DND-41 (cell line): ENCODE data around the gene SH3BP2.

Experiments used
- ATAC-seq: fragments of 200-7000 bp; cut with Tn5 transposase; 3 replicates; pipeline ENCODE4 v1.9.1; 2021; ENCODE audit warnings: low read depth; ENCODE audit not compliant: insufficient read depth
- DNase-seq: peaks from one replicate; pipeline ENCODE4 v3.0.0-alpha.2; 2020
- H2AFZ ChIP-seq: 2 replicates; pipeline ENCODE4 v1.6.0; 2012; ENCODE audit warnings: low read depth, low read length
- H3K27ac ChIP-seq: 2 replicates; pipeline ENCODE4 v1.5.1; 2012; ENCODE audit warnings: low read length, inconsistent platforms
- H3K27me3 ChIP-seq: fragments of 200-600 bp; sonication (generic); 2 replicates; pipeline ENCODE4 v1.6.0; 2012; ENCODE audit warnings: low read length, mild to moderate bottlenecking, inconsistent platforms; ENCODE audit not compliant: insufficient read depth, poor library complexity
- H3K36me3 ChIP-seq: 2 replicates; pipeline ENCODE4 v1.5.1; 2012; ENCODE audit warnings: low read length, inconsistent platforms; ENCODE audit not compliant: insufficient read depth
- H3K4me1 ChIP-seq: 2 replicates; pipeline ENCODE4 v1.5.1; 2012; ENCODE audit warnings: mild to moderate bottlenecking, low read length; ENCODE audit not compliant: insufficient read depth
- H3K4me2 ChIP-seq: 2 replicates; pipeline ENCODE4 v1.6.0; 2012; ENCODE audit warnings: mild to moderate bottlenecking, moderate library complexity, low read length, inconsistent platforms; ENCODE audit not compliant: insufficient read depth
- H3K4me3 ChIP-seq, 2 experiments: fragments of 200-600 bp in 1 of 2; shearing (Covaris generic) in 1 of 2; 2 replicates each; pipeline ENCODE4 v1.5.1; 2012 to 2016; ENCODE audit warnings: inconsistent platforms in 2 of 2, low read length in 2 of 2, mild to moderate bottlenecking in 2 of 2, low read depth in 1 of 2, moderate library complexity in 1 of 2
- H3K79me2 ChIP-seq: 2 replicates; pipeline ENCODE4 v1.6.0; 2012; ENCODE audit warnings: low read length, inconsistent platforms; ENCODE audit not compliant: insufficient read depth
- H3K9ac ChIP-seq: 2 replicates; pipeline ENCODE4 v1.6.0; 2012; ENCODE audit warnings: low read depth, mild to moderate bottlenecking, inconsistent platforms, low read length, moderate library complexity
- H3K9me3 ChIP-seq: 2 replicates; pipeline ENCODE4 v1.5.1; 2012; ENCODE audit warnings: low read length, moderate library complexity, mild to moderate bottlenecking, inconsistent platforms; ENCODE audit not compliant: insufficient read depth, severe bottlenecking
- H4K20me1 ChIP-seq: 2 replicates; pipeline ENCODE4 v1.6.0; 2012; ENCODE audit warnings: low read length; ENCODE audit not compliant: insufficient read depth
- CTCF ChIP-seq: IDR thresholded peaks from 2 replicates; pipeline ENCODE4 v1.5.1; 2012; ENCODE audit warnings: borderline replicate concordance, low read length, moderate library complexity, mild to moderate bottlenecking; ENCODE audit not compliant: poor library complexity, severe bottlenecking; ENCODE audit errors: extremely low read depth
- EZH2 ChIP-seq: IDR thresholded peaks from 3 replicates; pipeline ENCODE4 v1.6.1; 2012; ENCODE audit warnings: borderline replicate concordance, low read depth, mild to moderate bottlenecking, moderate library complexity, low read length, inconsistent platforms; ENCODE audit not compliant: severe bottlenecking

Gene SH3BP2

GRCh38 chr4:2859514-2859913, 66.6 kb downstream of the SH3BP2 start:
- Histone ChIP-seq H3K27ac (no peak overlapping the region), H3K9me3 (no peaks in the 10 kb centered on the region), H3K27me3 (no peaks in the 10 kb centered on the region), H3K4me1 (no peaks in the 10 kb centered on the region), H2AFZ (no peak overlapping the region), H3K9ac (no peak overlapping the region), H3K79me2 (peaks cover 99% of the 10 kb centered on the region), H3K36me3 (peaks cover 8% of the 10 kb centered on the region; the same call in 1 of the 2 replicates), H4K20me1 (peaks cover 68% of the 10 kb centered on the region), H3K4me3 (no peak overlapping the region), H3K4me2 (no peak overlapping the region)
- TF ChIP-seq CTCF (no peak), EZH2 (no peak)
- ATAC-seq: no peak
- DNase-seq: no peak

- H3K9ac ChIP-seq: no peak overlapping the region
- peaks cover 99% of the 10 kb centered on the region for H3K79me2 ChIP-seq
- H2AFZ ChIP-seq: no peak overlapping the region
- peaks cover 65% of the 10 kb centered on the region for H4K20me1 ChIP-seq
- no peak overlapping the region for H3K4me2 ChIP-seq
- DNase-seq (no peak), ATAC-seq (no peak)
- TF ChIP-seq CTCF: no peak
- no peak for TF ChIP-seq EZH2
- H3K4me3 ChIP-seq: no peak overlapping the region
- no peaks in the 10 kb centered on the region for H3K9me3 ChIP-seq
- H3K4me1 ChIP-seq: no peaks in the 10 kb centered on the region
- H3K36me3 ChIP-seq: 0 out of 2 replicates have a peak, but pooled peaks cover 2% of the 10 kb centered on the region
- H3K27ac ChIP-seq: no peak overlapping the region
- H3K27me3 ChIP-seq: no peaks in the 10 kb centered on the region
Measured at GRCh38 chr4:2860391-2861348, 67.8 kb downstream of the SH3BP2 start.

GRCh38 chr4:2861631-2862436, 68.9 kb downstream of the SH3BP2 start:
- Histone ChIP-seq H3K9ac (no peak overlapping the region), H3K4me1 (no peaks in the 10 kb centered on the region), H3K27me3 (no peaks in the 10 kb centered on the region), H3K4me3 (no peak overlapping the region), H4K20me1 (peaks cover 71% of the 10 kb centered on the region), H3K4me2 (no peak overlapping the region), H3K79me2 (peaks cover 99% of the 10 kb centered on the region), H3K27ac (no peak overlapping the region), H2AFZ (no peak overlapping the region), H3K36me3 (0 out of 2 replicates have a peak, but pooled peaks cover 2% of the 10 kb centered on the region), H3K9me3 (no peaks in the 10 kb centered on the region)
- DNase-seq: no peak
- ATAC-seq: no peak
- no peak for TF ChIP-seq CTCF
- no peak for TF ChIP-seq EZH2
